Right atrium auricular region (tissue), 2 donors: ENCODE results near the gene AP3S1. TPM values are rescaled to one million over a fixed set of nuclear protein-coding genes. Genes with fewer than 3 reads are reported as not detected.
A peak's percentile ranks its signal among the peaks of the same experiment; 100 is the strongest.

Source experiments
- DNase-seq: peaks from one replicate; pipeline ENCODE4 v3.0.0-alpha.2; 2019; ENCODE audit warnings: low spot score
- H3K27ac ChIP-seq, 2 donors: fragments of 200-600 bp; sonication (generic); 1 replicate in 1 of 2; 2 replicates in 1 of 2; pipeline ENCODE4 v1.5.1; 2016 to 2019
- H3K27me3 ChIP-seq, 2 donors: fragments of 200-600 bp; sonication (generic); one replicate each; pipeline versions ENCODE4 v1.5.1 to v1.6.0; 2017 to 2019
- H3K36me3 ChIP-seq: fragments of 200-600 bp; sonication (generic); one replicate; pipeline ENCODE4 v1.5.1; 2016
- H3K4me1 ChIP-seq, 2 donors: fragments of 200-600 bp; sonication (generic); one replicate each; pipeline versions ENCODE4 v1.5.1 to v1.6.0; 2017 to 2019
- H3K4me3 ChIP-seq, 2 donors: fragments of 200-600 bp; sonication (generic); 1 replicate in 1 of 2; 2 replicates in 1 of 2; pipeline ENCODE4 v1.5.1; 2017 to 2019; ENCODE audit warnings: mild to moderate bottlenecking in 1 of 2, moderate library complexity in 1 of 2
- H3K9me3 ChIP-seq, 2 donors: fragments of 200-600 bp; sonication (generic); one replicate each; pipeline ENCODE4 v1.5.1; 2019
- CTCF ChIP-seq, 2 donors: fragments of 200-600 bp; sonication (generic); IDR thresholded peaks; one replicate each; pipeline ENCODE4 v1.5.1; 2019; ENCODE audit warnings: antibody characterized with exemption in 2 of 2
- total RNA-seq, 2 donors: library from RNA; depleted of rRNA; stranded (reverse); fragments of >200 nt; gene quantifications; one replicate each; pipeline ENCODE4 v1.1.0, GENCODE V29; 2016

Gene AP3S1
- total RNA-seq, 2 donors from 2014 or later, result 50.1 to 63.4 TPM

- peaks cover 0 to 5% of the 10 kb centered on the region in 2 donors for H3K27me3 ChIP-seq
- no peak for TF ChIP-seq CTCF (IDR thresholded peaks at IDR 0.05)
- no peaks in the 10 kb centered on the region for H3K9me3 ChIP-seq
These were observed 30.3 kb upstream of the AP3S1 start for GRCh38 chr5:115811406-115811805.

GRCh38 chr5:115812372-115812771 lies 29.4 kb upstream of the AP3S1 start:
- DNase-seq, result no peak
- H3K9me3 ChIP-seq, result no peaks in the 10 kb centered on the region
- H3K4me3 ChIP-seq, result no peak overlapping the region
- no peaks in the 10 kb centered on the region for H3K36me3 ChIP-seq
- peaks cover 0 to 5% of the 10 kb centered on the region in 2 donors for H3K27me3 ChIP-seq
- TF ChIP-seq CTCF (IDR thresholded peaks at IDR 0.05), result no peak
- no peak overlapping the region for H3K27ac ChIP-seq
- peaks cover 0 to 12% of the 10 kb centered on the region in 2 donors for H3K4me1 ChIP-seq

More at GRCh38 chr5:115811406-115811805, 30.3 kb upstream of the AP3S1 start:
- DNase-seq, result no peak
- Histone ChIP-seq H3K4me3 (no peak overlapping the region), H3K36me3 (no peaks in the 10 kb centered on the region), H3K27ac (no peak overlapping the region), H3K4me1 (peaks cover 0 to 12% of the 10 kb centered on the region in 2 donors)

GRCh38 chr5:115813719-115814118 lies 28.0 kb upstream of the AP3S1 start:
- TF ChIP-seq CTCF (IDR thresholded peaks at IDR 0.05), result no peak
- Histone ChIP-seq H3K4me3 (peak overlapping the region in 1 of 2 donors; percentile 10), H3K27me3 (peaks cover 0 to 5% of the 10 kb centered on the region in 2 donors), H3K27ac (no peak overlapping the region), H3K9me3 (no peaks in the 10 kb centered on the region), H3K36me3 (no peaks in the 10 kb centered on the region), H3K4me1 (peaks cover 0 to 12% of the 10 kb centered on the region in 2 donors)
- no peak for DNase-seq

GRCh38 chr5:115815006-115815692 lies 26.6 kb upstream of the AP3S1 start:
- Histone ChIP-seq H3K27me3 (peaks cover 0 to 5% of the 10 kb centered on the region in 2 donors), H3K27ac (peak overlapping the region; percentile 74 to 79)

GRCh38 chr5:115815693-115816225 lies 26.0 kb upstream of the AP3S1 start:
- H3K27ac ChIP-seq, result peak overlapping the region; percentile 74 to 79
- no peak for DNase-seq

More at GRCh38 chr5:115815006-115815692, 26.6 kb upstream of the AP3S1 start:
- H3K4me1 ChIP-seq, result peaks cover 0 to 12% of the 10 kb centered on the region in 2 donors
- DNase-seq, result no peak
- no peaks in the 10 kb centered on the region for H3K9me3 ChIP-seq
- peak overlapping the region; percentile 44 to 66 for H3K4me3 ChIP-seq
- H3K36me3 ChIP-seq, result no peaks in the 10 kb centered on the region
- TF ChIP-seq CTCF (IDR thresholded peaks at IDR 0.05), result no peak

More at GRCh38 chr5:115815693-115816225, 26.0 kb upstream of the AP3S1 start:
- no peaks in the 10 kb centered on the region for H3K9me3 ChIP-seq
- peak overlapping the region; percentile 44 to 66 for H3K4me3 ChIP-seq
- no peak for TF ChIP-seq CTCF (IDR thresholded peaks at IDR 0.05)
- peaks cover 0 to 5% of the 10 kb centered on the region in 2 donors for H3K27me3 ChIP-seq
- H3K36me3 ChIP-seq, result no peaks in the 10 kb centered on the region
- peaks cover 0 to 12% of the 10 kb centered on the region in 2 donors for H3K4me1 ChIP-seq
